Retinal pigment epithelial cell (primary cell): Measurements from ENCODE around the gene FBXW9.

Source experiments
- DNase-seq: peaks from one replicate; pipeline ENCODE4 v3.0.0-alpha.2; 2010; ENCODE audit warnings: low read depth
- H3K4me3 ChIP-seq: 2 replicates; pipeline ENCODE4 v1.5.1; 2011; ENCODE audit warnings: mild to moderate bottlenecking, low read length, control low read depth, moderate library complexity
- TF ChIP-seq, protein P1 (sequence below): conservative IDR thresholded peaks from 2 replicates; pipeline ENCODE4 v1.5.1; 2011; ENCODE audit warnings: low read depth, low read length, control low read depth, inconsistent platforms

FBXW9 gene

DNA sequence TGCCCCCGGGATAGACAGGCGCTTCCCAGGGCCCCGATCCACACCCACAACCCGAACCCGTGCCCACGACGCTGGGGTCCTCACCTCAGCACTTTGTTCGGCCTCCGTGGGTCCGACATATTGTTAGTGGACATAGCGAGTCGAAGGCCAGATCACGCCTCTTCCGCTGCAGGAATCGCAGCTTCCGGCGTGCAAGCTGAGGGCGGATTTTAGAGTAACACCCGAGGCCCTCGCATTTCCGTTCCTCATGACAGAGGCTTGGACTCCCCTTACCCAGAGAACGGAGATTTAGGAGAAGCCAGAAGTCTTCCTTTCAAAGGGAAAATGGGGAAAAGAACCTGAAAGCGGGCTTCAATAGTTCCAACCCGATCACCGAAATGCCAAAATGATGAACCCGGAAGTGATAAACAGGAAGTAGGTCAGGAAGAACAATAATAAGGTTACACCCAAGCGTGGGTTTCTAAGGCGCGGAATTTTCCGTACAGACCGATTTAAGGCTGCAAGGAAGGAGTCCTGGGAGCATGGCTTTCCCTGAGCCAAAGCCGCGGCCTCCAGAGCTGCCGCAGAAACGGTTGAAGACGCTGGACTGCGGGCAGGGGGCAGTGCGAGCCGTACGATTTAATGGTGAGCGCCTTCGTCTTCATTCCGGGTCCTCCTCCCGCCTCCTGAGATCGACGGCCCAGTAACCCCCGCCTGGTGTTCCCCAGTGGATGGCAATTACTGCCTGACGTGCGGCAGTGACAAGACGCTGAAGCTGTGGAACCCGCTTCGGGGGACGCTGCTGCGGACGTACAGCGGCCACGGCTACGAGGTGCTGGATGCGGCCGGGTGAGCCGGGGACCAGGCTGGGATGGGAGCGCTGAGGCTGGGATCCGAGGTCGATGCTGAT, 26.9 kb downstream of the FBXW9 start:
- TF ChIP-seq, protein P1, sequence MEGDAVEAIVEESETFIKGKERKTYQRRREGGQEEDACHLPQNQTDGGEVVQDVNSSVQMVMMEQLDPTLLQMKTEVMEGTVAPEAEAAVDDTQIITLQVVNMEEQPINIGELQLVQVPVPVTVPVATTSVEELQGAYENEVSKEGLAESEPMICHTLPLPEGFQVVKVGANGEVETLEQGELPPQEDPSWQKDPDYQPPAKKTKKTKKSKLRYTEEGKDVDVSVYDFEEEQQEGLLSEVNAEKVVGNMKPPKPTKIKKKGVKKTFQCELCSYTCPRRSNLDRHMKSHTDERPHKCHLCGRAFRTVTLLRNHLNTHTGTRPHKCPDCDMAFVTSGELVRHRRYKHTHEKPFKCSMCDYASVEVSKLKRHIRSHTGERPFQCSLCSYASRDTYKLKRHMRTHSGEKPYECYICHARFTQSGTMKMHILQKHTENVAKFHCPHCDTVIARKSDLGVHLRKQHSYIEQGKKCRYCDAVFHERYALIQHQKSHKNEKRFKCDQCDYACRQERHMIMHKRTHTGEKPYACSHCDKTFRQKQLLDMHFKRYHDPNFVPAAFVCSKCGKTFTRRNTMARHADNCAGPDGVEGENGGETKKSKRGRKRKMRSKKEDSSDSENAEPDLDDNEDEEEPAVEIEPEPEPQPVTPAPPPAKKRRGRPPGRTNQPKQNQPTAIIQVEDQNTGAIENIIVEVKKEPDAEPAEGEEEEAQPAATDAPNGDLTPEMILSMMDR, result no peak

DNA sequence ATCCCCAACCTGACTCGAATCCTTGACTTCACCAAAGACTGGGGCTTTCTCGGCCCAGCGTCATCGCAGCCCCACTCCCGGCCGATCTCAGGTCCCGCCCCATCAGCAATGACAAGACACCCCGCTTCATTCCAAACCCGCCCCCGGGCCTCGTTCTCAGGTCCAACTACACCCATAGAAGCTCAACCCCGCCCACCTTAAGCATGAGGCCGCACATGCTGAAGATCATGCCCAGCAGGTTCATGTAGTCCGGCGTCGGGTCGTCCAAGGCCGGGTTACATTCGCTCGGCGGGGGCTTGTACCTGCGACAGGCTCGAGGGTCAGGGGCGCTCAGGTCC, 27.5 kb downstream of the FBXW9 start:
- peak overlapping the region; percentile 96 for H3K4me3 ChIP-seq
- TF ChIP-seq, protein P1, result no peak
- no peak for DNase-seq

More for the DNA sequence above, 26.9 kb downstream of the FBXW9 start:
- peak; percentile 48 for DNase-seq
- H3K4me3 ChIP-seq, result peak overlapping the region; percentile 96

DNA sequence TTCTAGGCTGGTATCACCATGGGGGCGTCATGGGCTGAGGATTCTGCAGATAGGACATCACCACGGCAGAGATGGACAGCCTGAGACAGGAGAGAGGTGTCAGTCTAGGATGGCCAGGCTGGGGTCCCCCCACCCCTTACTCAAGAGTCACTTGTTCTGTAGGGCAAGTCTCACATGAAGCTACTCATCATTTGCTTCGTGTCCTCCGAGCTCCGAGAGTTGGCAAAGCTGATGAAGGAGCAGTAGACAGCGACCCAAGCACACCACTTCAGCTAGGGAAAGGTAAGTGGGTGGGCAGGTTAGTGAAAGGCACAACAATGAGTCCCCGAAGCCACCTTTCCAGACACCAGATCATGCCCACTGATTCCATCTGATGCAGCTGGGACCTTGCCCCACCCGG, 28.1 kb downstream of the FBXW9 start:
- H3K4me3 ChIP-seq, result peak overlapping the region; percentile 96
- DNase-seq, result no peak
- TF ChIP-seq, protein P1, result no peak

DNA sequence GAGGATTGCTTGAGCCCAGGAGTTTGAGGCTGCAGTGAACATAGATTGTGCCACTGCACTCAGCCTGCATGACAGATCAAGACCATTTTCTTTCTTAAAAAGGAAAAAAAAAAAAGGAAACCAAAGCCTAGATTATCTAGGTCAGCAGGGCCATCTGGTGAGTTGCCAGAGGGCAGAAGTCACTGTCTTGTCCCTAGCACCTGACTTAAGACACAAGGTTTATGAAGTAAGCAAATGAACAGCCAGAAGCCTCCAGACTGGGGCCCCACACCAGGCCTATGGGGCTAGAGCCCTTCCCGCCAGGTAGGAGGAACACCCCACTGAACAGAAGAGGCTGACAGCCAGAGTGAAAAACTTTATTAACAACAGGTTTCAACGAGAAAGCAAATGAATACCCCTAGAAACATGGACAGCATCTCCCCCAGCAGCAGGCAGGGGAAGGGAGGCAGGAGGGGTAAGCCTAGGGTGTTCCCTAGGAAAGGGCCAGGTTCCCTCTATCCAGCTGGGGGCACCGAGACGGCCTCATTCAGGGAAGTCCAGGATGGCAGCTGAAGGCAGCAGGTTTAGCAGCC, 28.6 kb downstream of the FBXW9 start:
- TF ChIP-seq, protein P1, result no peak
- H3K4me3 ChIP-seq, result peak overlapping the region; percentile 96
- no peak for DNase-seq

DNA sequence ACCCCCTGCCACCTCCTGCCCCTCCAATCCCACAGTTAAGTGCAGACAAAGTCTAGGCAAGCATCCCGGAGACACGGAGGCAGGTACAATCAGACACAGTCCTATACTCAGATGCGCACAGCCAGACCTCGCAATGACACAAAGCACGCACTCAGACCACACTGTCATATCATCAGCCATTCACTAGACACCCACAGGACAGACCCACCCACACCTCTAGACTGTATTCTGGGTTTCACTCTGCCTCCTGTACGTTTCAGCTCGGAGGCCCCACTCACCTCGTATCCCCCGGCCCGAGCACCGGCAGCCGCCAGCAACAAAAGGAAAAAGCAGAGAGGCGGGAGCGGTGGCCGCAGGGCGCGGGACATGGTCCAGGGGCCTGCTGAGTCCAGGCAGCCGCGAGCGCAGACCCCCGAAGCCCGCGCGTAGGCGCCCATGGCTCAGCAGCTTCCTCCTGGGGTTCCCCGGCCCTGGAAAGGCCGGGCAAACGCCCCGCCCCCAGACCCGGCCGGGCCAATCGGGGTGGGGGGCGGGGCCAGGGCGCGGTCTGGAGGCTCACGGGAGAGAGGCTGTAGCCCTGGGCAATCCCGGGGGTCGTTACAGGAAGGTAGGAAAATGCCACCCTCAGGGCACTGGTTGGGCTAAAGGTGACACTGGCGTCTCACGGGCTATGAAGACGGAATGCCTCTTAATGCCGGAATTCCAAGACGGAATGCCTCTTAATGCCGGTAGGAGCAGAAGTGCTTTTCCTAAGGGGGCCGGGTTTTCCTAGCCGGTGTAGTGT, 30.0 kb downstream of the FBXW9 start, which contains the start of the genes MAN2B1 and WDR83:
MAN2B1 (minus strand) TSS at position 478 of the 784 bp plus-strand sequence; CDS start at position 437, 41 bp downstream.
WDR83 (plus strand) TSS at position 543 of the 784 bp plus-strand sequence. CDS start 2,984 bp downstream, outside the sequence.
- DNase-seq, result no peak
- TF ChIP-seq, protein P1, result no peak
- peak within 1 kb of the TSS; percentile 59 for H3K4me3 ChIP-seq

DNA sequence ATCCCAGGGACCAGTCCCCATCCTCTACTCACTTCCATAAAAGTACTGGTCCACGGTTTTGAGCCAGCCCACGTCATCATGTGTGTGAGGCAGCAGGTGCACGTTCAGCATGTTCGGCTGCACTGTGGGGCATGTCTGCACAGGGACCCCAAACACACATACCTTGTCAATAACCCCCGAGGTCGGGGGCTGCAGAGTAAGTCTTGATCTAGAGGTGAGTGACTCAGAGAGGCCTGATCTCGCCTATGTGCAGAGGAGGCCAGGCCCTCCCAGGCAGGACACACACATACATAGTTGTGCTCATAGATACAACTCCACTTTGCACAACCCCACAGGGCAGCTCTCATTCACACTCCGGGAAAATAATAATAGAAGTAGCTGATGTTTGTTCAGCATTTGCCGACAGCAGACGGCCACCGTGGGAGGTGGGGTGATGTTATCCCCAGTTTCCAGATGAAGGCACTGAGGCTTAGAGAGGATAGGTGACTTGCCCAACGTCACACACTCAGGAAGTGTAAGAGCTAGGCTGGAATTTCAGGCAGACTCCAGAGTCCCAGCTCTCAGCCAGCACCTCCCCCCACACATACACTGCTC, 30.7 kb downstream of the FBXW9 start:
- TF ChIP-seq, protein P1, result no peak
- DNase-seq, result no peak
- peak overlapping the region; percentile 59 for H3K4me3 ChIP-seq
